Bone marrow (tissue), 2 donors: ENCODE results near the gene TBCK.
"Not testable (repeated sequence)": the region's sequence is repeated elsewhere in the genome, so short reads cannot be mapped to it uniquely, and the experiment has no call there.

Experiments
- DNase-seq, 2 donors: peaks; one replicate each; lab custom pipeline; 2025; lab: John Stamatoyannopoulos, UW

The TBCK gene

GRCh38 chr4:106213291-106213690 lies 102.7 kb downstream of the TBCK start:
- not testable (repeated sequence) for DNase-seq

- no peak for DNase-seq
Measured at GRCh38 chr4:106210021-106210420, 106.0 kb downstream of the TBCK start.

GRCh38 chr4:106208481-106209460 lies 107.2 kb downstream of the TBCK start:
- DNase-seq: no peak

- DNase-seq: no peak
Measured at GRCh38 chr4:106201373-106201772, 114.6 kb downstream of the TBCK start.

- DNase-seq: no peak
Measured at GRCh38 chr4:106195435-106195950, 120.5 kb downstream of the TBCK start.

GRCh38 chr4:106194801-106195200 lies 121.2 kb downstream of the TBCK start:
- no peak for DNase-seq

- DNase-seq: no peak
Measured at GRCh38 chr4:106192131-106192530, 123.9 kb downstream of the TBCK start.

- no peak for DNase-seq
Measured at GRCh38 chr4:106186201-106186600, 129.8 kb downstream of the TBCK start.

GRCh38 chr4:106183551-106183950 lies 132.5 kb downstream of the TBCK start:
- no peak for DNase-seq

- DNase-seq: no peak
Measured at GRCh38 chr4:106172861-106173260, 143.1 kb downstream of the TBCK start.

- no peak for DNase-seq
Measured at GRCh38 chr4:106165351-106166010, 150.5 kb downstream of the TBCK start.

GRCh38 chr4:106162278-106162677 lies 153.7 kb downstream of the TBCK start:
- DNase-seq: no peak

- DNase-seq: no peak
Measured at GRCh38 chr4:106160560-106160959, 155.4 kb downstream of the TBCK start.

GRCh38 chr4:106149911-106150310 lies 166.1 kb downstream of the TBCK start:
- no peak for DNase-seq

- DNase-seq: no peak
Measured at GRCh38 chr4:106149026-106149425, 167.0 kb downstream of the TBCK start.

GRCh38 chr4:106142616-106143127 lies 173.3 kb downstream of the TBCK start:
- DNase-seq: no peak

GRCh38 chr4:106140601-106141000 lies 175.4 kb downstream of the TBCK start:
- DNase-seq: no peak

GRCh38 chr4:106136777-106137331 lies 179.2 kb downstream of the TBCK start:
- DNase-seq: no peak

GRCh38 chr4:106132045-106132444 lies 184.0 kb downstream of the TBCK start:
- no peak for DNase-seq

- DNase-seq: no peak
Measured at GRCh38 chr4:106126062-106126461, 189.9 kb downstream of the TBCK start.

- DNase-seq: not testable (repeated sequence)
Measured at GRCh38 chr4:106119949-106120555, 196.0 kb downstream of the TBCK start.

GRCh38 chr4:106116025-106116424 lies 200.0 kb downstream of the TBCK start:
- DNase-seq: no peak
